A673 (cell line): ENCODE measurements around the gene GJD3.

Experiments used
- EZH2 ChIP-seq: fragments of 200-600 bp; sonication (generic); IDR thresholded peaks from 2 replicates; pipeline ENCODE4 v1.6.1; 2017; ENCODE audit warnings: borderline replicate concordance, low read depth, mild to moderate bottlenecking, mixed read lengths, antibody characterized with exemption, low read length; ENCODE audit not compliant: poor library complexity, severe bottlenecking
- TF ChIP-seq, protein P1 (sequence below): fragments of 300-800, 200-600 bp; sonication (generic); conservative IDR thresholded peaks from 2 replicates; pipeline ENCODE4 v1.5.1; 2017; ENCODE audit warnings: low read depth, mild to moderate bottlenecking, antibody characterized with exemption, low read length, moderate library complexity, mixed read lengths

DNA sequence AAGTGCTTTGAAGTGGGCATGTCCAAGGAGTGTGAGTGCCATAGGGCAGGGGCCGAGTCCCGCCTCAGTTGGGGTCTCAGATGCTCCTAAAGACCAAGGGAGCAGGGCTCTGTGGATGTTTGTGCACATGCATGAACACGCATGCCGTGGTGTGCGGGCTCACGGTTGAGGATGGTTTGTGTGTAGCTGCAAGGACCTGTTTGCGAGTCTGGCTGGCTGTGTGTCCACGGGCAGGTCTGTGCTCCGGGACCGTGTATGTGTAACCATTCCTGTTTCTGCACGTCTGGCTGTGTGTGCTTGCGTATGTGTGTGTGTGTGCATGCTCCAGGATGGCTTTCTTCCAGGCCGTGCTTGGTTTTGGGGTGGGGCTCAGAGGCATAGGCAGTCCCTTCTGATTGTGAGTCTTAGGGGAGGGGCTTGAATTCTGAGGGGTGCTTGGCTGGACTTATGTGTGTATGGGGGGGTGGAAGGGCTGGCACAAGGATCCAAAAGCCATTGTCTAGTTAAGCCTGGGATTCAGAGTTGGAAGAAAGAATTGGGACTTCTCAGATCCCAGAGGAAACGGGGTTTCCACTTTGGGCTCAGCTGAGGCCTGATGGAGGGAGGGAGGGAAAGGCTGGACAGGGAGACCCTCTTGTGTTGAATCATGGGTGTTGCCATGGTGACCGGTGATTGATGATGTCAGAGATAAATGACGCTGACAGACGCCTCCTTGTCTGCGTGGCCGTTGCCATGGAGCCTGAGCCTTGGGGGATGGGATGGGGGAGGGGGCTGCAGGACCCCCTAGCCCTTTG, 14.4 kb downstream of the GJD3 start:
- no peak for TF ChIP-seq EZH2
- TF ChIP-seq, protein P1, sequence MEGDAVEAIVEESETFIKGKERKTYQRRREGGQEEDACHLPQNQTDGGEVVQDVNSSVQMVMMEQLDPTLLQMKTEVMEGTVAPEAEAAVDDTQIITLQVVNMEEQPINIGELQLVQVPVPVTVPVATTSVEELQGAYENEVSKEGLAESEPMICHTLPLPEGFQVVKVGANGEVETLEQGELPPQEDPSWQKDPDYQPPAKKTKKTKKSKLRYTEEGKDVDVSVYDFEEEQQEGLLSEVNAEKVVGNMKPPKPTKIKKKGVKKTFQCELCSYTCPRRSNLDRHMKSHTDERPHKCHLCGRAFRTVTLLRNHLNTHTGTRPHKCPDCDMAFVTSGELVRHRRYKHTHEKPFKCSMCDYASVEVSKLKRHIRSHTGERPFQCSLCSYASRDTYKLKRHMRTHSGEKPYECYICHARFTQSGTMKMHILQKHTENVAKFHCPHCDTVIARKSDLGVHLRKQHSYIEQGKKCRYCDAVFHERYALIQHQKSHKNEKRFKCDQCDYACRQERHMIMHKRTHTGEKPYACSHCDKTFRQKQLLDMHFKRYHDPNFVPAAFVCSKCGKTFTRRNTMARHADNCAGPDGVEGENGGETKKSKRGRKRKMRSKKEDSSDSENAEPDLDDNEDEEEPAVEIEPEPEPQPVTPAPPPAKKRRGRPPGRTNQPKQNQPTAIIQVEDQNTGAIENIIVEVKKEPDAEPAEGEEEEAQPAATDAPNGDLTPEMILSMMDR, result no peak
